Right hindlimb (tissue), 1 donor: ENCODE data around the gene DHRS1.
A peak's percentile ranks its signal among the peaks of the same experiment; 100 is the strongest.

Source experiments
- DNase-seq: peaks from one replicate; pipeline ENCODE4 v3.0.0-alpha.2; 2018

The DHRS1 gene

GRCh38 chr14:24280797-24281460, 18.7 kb downstream of the DHRS1 start:
- no peak for DNase-seq

GRCh38 chr14:24279301-24280186, 20.0 kb downstream of the DHRS1 start:
- DNase-seq, result no peak

- no peak for DNase-seq
These were observed 21.2 kb downstream of the DHRS1 start for GRCh38 chr14:24278424-24278823.

GRCh38 chr14:24277606-24278321, 21.8 kb downstream of the DHRS1 start:
- DNase-seq, result no peak

GRCh38 chr14:24277071-24277470, 22.5 kb downstream of the DHRS1 start:
- DNase-seq, result no peak

GRCh38 chr14:24274101-24274543, 25.5 kb downstream of the DHRS1 start:
- DNase-seq, result no peak

GRCh38 chr14:24273422-24273998, 26.1 kb downstream of the DHRS1 start:
- DNase-seq, result no peak

- no peak for DNase-seq
These were observed 27.1 kb downstream of the DHRS1 start for GRCh38 chr14:24272467-24272866.

GRCh38 chr14:24271834-24272263, 27.7 kb downstream of the DHRS1 start:
- no peak for DNase-seq

GRCh38 chr14:24271134-24271833, 28.3 kb downstream of the DHRS1 start, which contains the start of gene RABGGTA:
Gene RABGGTA (minus strand): TSS chr14:24271597. CDS start chr14:24271115, 482 bp downstream.
- peak; percentile 91 for DNase-seq

- no peak for DNase-seq
These were observed 28.9 kb downstream of the DHRS1 start for GRCh38 chr14:24270537-24271133.

- no peak for DNase-seq
These were observed 29.6 kb downstream of the DHRS1 start for GRCh38 chr14:24269910-24270536.

- DNase-seq, result no peak
These were observed 30.2 kb downstream of the DHRS1 start for GRCh38 chr14:24269368-24269767.

GRCh38 chr14:24268225-24268624, 31.4 kb downstream of the DHRS1 start:
- DNase-seq, result no peak

GRCh38 chr14:24267516-24267915, 32.1 kb downstream of the DHRS1 start:
- no peak for DNase-seq

- no peak for DNase-seq
These were observed 33.0 kb downstream of the DHRS1 start for GRCh38 chr14:24266344-24267244.

GRCh38 chr14:24264298-24264697, 35.3 kb downstream of the DHRS1 start:
- DNase-seq, result peak; percentile 25

GRCh38 chr14:24263848-24264247, 35.7 kb downstream of the DHRS1 start:
- DNase-seq, result no peak

- DNase-seq, result no peak
These were observed 36.5 kb downstream of the DHRS1 start, which contains the start of gene TGM1 for GRCh38 chr14:24262821-24263733. Gene TGM1 (minus strand): TSS chr14:24263177. CDS start chr14:24262352, 825 bp downstream.
